ENCODE measurements around the gene CGB7. TPM values are rescaled to one million over a fixed set of nuclear protein-coding genes. Genes with fewer than 3 reads are reported as not detected.

CGB7 gene
- not detected in 2 replicates for total RNA-seq

- intact Hi-C loops (cut with micrococcal nuclease), result no loop called here
Measured at GRCh38 chr19:49057636-49058234, at the start of gene CGB7. Gene CGB7 (minus strand): TSS chr19:49057749. CDS start chr19:49055375, 2,374 bp downstream.

- intact Hi-C loops (cut with micrococcal nuclease), result loop anchor here (1.0 to 10.0 kb wide), 2 partner anchors 8 to 98 kb away; partner anchors contain the start of gene LIN7B
Measured at GRCh38 chr19:49106648-49107135, 49.1 kb upstream of the CGB7 start.

- intact Hi-C loops (cut with micrococcal nuclease), result loop anchor here (10.0 kb wide), 1 partner anchor 100 kb away; no protein-coding TSS in a partner anchor
Measured at GRCh38 chr19:49104229-49104864, 46.8 kb upstream of the CGB7 start.

- intact Hi-C loops (cut with micrococcal nuclease), result loop anchor here (10.0 kb wide), 1 partner anchor 101 kb away; no protein-coding TSS in a partner anchor
Measured at GRCh38 chr19:49103331-49104085, 46.0 kb upstream of the CGB7 start.

GRCh38 chr19:49102303-49102702 is 44.8 kb upstream of the CGB7 start:
- intact Hi-C loops (cut with micrococcal nuclease), result loop anchor here (10.0 kb wide), 1 partner anchor 102 kb away; no protein-coding TSS in a partner anchor

- intact Hi-C loops (cut with micrococcal nuclease), result loop anchor here (10.0 kb wide), 1 partner anchor 104 kb away; no protein-coding TSS in a partner anchor
Measured at GRCh38 chr19:49101160-49101559, 43.6 kb upstream of the CGB7 start.

- intact Hi-C loops (cut with micrococcal nuclease), result no loop called here
Measured at GRCh38 chr19:49098795-49099194, 41.2 kb upstream of the CGB7 start.

GRCh38 chr19:49097453-49098288 is 40.1 kb upstream of the CGB7 start:
- intact Hi-C loops (cut with micrococcal nuclease), result loop anchor here (1.0 kb wide), 1 partner anchor 49 kb away; no protein-coding TSS in a partner anchor

- intact Hi-C loops (cut with micrococcal nuclease), result no loop called here
Measured at GRCh38 chr19:49094505-49095482, 37.2 kb upstream of the CGB7 start.

GRCh38 chr19:49092686-49093085 is 35.1 kb upstream of the CGB7 start:
- intact Hi-C loops (cut with micrococcal nuclease), result no loop called here

- intact Hi-C loops (cut with micrococcal nuclease), result no loop called here
Measured at GRCh38 chr19:49091391-49092038, 34.0 kb upstream of the CGB7 start.

GRCh38 chr19:49086296-49086695 is 28.7 kb upstream of the CGB7 start:
- intact Hi-C loops (cut with micrococcal nuclease), result no loop called here

GRCh38 chr19:49085868-49086232 is 28.3 kb upstream of the CGB7 start:
- intact Hi-C loops (cut with micrococcal nuclease), result loop anchor here (1.0 to 2.0 kb wide), 3 partner anchors 33 to 727 kb away; partner anchors contain the start of genes C19orf73, FUZ and PPFIA3

GRCh38 chr19:49085020-49085867 is 27.7 kb upstream of the CGB7 start, which contains the start of gene SNRNP70:
Gene SNRNP70 (plus strand): TSS chr19:49085451. CDS start chr19:49086415, 964 bp downstream.
- intact Hi-C loops (cut with micrococcal nuclease), result loop anchor here (1.0 to 2.0 kb wide), 3 partner anchors 34 to 728 kb away; partner anchors contain the start of genes C19orf73, FUZ and PPFIA3

- intact Hi-C loops (cut with micrococcal nuclease), result loop anchor here (1.0 to 2.0 kb wide), 3 partner anchors 34 to 728 kb away; partner anchors contain the start of genes C19orf73, FUZ and PPFIA3
Measured at GRCh38 chr19:49084206-49085019, 26.9 kb upstream of the CGB7 start.

GRCh38 chr19:49081273-49081672 is 23.7 kb upstream of the CGB7 start:
- intact Hi-C loops (cut with micrococcal nuclease), result no loop called here

GRCh38 chr19:49080392-49080791 is 22.8 kb upstream of the CGB7 start:
- intact Hi-C loops (cut with micrococcal nuclease), result no loop called here

Measured in T-helper 2 cell treated with Interferon-gamma antibody and Interleukin-4, amounts not matched to agents 100 ng/mL and 5 ng/mL, for 36 hours (primary cell).